DMS 273 (cell line): Measurements from ENCODE around the gene TIE1.
A peak's percentile ranks its signal among the peaks of the same experiment; 100 is the strongest.
"Not testable (repeated sequence)": the region's sequence is repeated elsewhere in the genome, so short reads cannot be mapped to it uniquely, and the experiment has no call there.

ENCODE experiments used
- DNase-seq: peaks from one replicate; lab custom pipeline; 2025; ENCODE audit not compliant: unreplicated experiment; lab: John Stamatoyannopoulos, UW

TIE1 gene

DNA sequence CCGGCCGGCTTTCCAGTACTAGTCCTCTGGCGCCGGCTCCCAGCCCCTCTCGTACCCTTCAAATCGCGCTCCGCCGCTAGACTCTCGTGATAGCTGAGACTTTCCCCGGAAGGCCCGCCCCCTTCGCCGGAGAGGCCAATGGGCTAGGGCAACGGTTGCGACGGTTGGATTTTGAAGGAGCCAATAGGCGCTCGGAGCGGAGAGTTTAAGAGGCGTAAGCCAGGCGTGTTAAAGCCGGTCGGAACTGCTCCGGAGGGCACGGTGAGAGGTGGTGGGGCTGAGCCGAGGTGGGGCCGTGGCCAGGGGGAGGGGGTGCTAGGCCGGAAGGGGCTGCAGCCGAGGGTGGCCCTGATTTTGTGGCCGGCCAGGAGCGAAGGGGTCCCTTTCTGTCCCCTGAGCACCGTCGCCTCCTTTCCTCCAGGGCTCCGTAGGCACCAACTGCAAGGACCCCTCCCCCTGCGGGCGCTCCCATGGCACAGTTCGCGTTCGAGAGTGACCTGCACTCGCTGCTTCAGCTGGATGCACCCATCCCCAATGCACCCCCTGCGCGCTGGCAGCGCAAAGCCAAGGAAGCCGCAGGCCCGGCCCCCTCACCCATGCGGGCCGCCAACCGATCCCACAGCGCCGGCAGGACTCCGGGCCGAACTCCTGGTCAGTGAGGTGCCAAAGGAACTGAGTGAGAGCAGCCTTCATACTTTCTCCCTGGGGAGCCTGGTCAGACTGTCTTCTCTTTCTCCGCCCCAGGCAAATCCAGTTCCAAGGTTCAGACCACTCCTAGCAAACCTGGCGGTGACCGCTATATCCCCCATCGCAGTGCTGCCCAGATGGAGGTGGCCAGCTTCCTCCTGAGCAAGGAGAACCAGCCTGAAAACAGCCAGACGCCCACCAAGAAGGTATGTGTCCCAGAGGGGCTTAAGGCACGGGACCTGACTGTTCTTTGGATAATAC is 58.2 kb downstream of the TIE1 start, which contains the start of gene CDC20:
Gene CDC20, plus strand, starts transcription at position 236 of the 948 bp plus-strand sequence. Its CDS starts 235 bp downstream, at position 471.
- DNase-seq, result peak; percentile 100

GRCh38 chr1:43359696-43360095 is 58.9 kb downstream of the TIE1 start:
- DNase-seq, result peak; percentile 38

GRCh38 chr1:43360616-43361015 is 59.8 kb downstream of the TIE1 start:
- DNase-seq, result no peak

DNA sequence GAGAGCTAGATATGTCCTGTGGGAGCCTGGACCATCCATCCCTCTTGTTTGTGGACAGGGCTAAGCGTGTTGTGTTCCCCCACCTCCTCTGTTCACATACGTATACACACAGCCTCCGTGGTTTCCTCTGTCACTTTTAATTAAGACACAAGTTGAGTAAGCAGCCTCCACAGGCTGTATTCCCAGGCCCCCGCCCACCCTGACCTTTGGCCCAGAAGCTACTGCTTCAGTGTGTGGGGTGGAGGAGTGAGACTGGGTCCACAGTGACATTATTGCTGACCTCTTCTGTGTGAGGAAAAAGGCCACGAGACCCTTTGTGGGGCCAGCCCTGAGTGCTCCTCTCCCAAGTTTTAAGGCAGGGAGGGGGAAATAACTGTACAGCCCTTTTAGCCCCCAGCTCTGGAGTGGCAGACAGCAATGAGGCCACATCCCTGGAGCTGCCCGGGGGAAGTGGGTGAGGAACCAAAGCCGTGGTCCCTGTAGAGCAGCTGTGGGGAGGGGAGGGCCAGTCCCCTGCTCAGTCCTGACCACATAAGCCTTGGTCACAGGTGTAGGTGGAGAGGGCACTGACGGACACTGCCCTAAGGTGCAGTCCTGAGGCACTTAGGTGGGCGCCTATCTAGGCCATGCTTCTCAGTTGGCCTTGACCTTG is 62.6 kb downstream of the TIE1 start:
- DNase-seq, result no peak

DNA sequence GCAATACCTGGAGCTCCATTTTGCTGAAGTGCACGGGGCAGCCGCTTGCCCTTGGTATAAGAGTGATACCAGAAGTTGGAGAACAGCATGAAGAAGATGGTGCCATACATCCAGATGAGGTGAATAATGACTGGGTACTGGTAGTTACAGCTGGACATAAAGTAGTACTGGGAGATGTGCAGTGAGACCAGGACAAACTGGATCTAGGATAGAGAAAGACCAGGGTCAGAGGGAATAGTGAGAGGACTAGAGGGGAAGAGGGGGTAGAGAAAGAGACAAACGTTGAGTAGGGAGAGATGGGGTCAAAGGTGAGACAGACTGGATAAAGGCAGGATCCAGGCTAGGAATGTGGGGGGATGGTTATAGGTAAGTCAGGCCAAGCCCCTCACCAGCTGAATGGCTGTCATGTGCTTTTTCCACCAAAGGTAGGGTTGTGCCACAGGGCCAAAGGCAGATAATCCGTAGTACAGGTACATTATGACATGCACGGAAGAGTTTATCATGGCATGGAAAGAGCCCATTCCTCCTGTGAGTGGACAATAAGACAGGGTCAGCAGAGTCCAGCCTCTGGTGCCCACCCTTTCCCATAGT is 63.2 kb downstream of the TIE1 start:
- DNase-seq, result no peak

DNA sequence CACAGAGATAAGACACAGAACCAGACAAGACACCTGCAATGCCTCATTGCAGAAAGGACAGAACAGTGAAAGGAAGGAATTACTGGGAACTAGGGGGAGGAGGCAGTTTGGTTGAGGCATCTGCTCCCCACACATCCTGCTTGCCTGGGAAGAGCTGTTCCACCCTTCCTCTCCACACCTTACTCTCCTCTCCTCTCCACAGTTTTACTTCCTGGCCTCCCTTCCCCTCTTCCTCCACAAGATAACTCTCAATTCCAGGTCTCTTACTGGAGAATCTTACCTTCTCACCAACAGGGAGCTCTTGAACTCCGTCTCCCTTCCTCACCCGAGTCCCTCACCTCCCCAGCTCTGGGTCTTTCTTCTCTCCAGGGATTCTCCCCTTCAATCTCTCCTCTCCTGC is 64.9 kb downstream of the TIE1 start:
- no peak for DNase-seq

- DNase-seq, result no peak
These were observed 65.4 kb downstream of the TIE1 start for GRCh38 chr1:43366179-43366578.

DNA sequence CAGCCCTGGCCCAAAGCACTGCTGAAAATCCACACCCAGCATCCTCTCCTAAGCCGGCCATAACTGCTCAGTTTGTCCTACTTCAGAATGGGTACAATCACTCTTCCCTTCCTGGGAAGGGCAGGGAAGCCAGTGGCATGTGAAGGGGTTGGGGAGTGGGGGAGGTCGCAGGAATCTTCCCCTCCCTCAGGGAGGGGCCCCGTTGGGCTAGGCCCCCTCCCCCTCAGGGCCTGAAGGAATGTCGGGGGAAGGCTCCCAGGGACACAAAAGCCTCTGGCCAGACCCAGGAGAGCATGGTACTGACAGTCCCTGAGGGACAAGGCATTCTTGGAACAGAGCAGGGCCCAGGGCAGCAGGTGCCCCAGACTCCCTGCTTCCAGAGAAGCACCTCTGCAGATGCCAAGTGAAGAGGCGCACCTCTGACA is 65.8 kb downstream of the TIE1 start:
- no peak for DNase-seq

DNA sequence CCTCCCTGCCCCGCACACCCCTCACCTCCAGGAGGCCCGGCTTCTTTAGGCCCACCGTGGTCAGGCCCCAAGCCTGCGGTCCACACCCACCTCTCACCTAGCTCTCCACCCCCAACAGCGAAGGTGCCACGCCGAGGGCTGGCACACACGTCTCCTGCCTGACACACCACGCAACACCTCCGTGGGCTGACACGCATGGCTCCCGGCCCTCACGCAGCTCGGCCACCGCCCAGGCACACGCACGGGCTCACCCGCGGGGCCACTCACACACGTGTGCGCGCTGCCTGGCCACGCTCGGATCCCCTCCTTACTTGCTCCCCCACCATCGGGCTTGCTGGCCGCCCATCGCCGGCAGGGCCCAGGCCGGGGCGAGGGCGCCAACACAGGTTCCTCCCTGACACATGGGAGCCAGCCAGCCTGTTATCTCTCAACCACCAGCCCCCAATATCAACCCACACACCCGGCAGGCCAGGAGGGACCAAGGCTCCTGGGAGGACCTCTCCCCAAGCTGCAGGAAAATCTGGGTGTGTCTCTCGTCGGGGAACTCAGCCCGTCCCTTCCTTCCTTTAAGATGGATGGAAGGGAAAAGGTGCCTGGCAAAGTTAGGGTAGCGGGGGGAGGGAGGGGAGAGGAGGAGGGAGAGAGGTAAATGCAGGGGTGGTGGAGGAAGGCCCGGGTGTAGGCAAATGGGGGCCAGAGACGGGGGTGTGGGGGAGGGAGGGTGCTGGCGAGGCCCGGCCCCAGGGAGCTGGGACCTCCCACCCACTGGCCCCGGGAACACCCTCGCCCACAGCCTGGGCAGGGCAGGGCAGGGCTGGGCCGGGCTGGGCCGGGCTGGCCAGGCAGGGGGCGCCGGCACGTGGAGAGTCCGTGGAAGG is 66.5 kb downstream of the TIE1 start:
- DNase-seq, result no peak

DNA sequence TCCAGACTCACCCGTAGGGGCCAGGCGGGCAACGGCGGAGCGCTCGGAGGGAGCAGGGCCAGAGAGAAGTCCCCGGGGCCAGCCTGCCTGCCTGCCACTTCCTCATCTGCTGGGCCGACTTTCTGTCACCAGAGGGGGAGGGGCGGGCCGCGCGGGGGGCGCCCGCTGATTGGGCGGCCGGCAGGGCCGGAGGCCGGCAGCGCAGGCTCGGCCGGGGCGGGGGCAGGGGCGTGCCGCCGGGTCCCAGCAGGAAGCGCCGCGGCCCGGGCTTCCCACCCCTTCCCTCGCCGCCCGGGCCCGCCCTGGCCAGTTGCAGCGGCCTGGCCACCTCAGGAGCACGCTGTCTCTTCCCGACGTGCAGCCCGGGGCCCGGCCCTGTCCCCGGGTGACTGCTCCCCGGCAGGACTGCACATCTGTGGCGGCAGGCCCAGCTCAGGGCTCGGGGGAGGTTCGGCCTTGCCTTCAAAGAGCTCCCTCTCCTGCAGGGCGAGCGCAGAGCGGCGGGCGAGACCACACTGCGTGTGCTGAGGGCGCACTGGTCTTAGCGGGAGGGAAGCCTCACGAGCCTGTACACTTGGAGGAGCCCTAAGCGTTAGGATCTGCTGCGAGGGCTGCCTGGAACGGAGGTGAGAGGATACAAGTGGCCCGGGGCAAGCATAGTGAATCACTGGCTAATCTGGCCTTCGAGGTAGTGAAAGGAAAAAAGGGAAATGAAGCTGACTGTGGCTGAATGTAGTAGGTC is 67.3 kb downstream of the TIE1 start, which contains the start of gene ELOVL1:
Gene ELOVL1, minus strand, starts transcription at position 108 of the 742 bp plus-strand sequence. CDS start 2,402 bp downstream, outside the sequence.
- DNase-seq, result peak; percentile 94

GRCh38 chr1:43368646-43369020 is 67.9 kb downstream of the TIE1 start:
- DNase-seq, result no peak

GRCh38 chr1:43369779-43370178 is 69.0 kb downstream of the TIE1 start:
- not testable (repeated sequence) for DNase-seq

DNA sequence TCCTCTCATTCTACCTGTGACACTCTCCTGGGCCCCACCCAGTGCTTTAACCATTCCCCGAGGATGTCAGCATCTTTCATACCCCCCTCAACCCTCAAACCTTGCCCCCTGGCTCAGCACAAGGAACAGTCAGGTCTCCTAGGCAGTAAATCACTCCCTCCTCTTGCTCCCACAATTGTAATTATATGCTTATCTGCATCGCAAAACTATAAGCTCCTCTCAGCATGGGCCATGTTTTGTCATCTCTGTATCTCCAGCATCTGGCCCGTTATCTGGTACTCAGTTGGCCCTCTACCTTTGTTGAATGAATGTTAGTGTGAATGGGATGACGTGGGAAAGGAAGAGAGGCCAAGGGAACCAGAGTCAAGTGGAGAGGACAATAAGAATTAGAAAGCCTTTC is 69.8 kb downstream of the TIE1 start:
- no peak for DNase-seq

DNA sequence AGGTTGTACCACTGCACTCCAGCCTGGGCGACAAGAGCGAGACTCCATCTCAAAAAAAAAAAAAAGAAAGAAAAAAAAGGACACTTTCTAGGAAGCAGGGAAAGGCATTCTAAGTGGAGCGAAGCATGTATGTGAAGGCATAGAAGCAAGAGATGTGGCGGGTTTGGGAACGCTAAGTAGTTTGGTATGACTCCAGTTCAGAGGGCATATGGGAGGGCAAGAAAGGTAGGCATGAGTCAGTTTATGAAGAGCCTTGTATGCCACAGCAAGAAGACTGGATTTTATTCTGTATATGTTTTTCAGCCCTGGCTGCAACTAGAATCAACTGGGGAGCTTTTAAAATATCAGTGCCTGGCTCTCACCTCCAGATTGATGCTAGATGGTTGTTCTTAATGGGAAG is 71.4 kb downstream of the TIE1 start:
- no peak for DNase-seq
